ENCODE results near the gene OSBP. TPM values are rescaled to one million over a fixed set of nuclear protein-coding genes. Genes with fewer than 3 reads are reported as not detected.
"Not testable (repeated sequence)": the region's sequence is repeated elsewhere in the genome, so short reads cannot be mapped to it uniquely, and the experiment has no call there.

The OSBP gene
- polyA plus RNA-seq, 2 of the 4 experiments (the other 2 are of a cell fraction), result 25.9 to 31.7 TPM

- Histone ChIP-seq H3K9me3 (no peaks in the 10 kb centered on the region), H3K27ac (no peak overlapping the region), H3K4me2 (no peak overlapping the region), H3K4me1 (no peaks in the 10 kb centered on the region), H3K4me3 (no peak overlapping the region)
- DNase-seq (ENCODE audit: low read depth in 1 of 2, low spot score in 1 of 2) (no peak), ATAC-seq (no peak), FAIRE-seq (no peak)
- TF ChIP-seq EHMT2 (IDR thresholded peaks at IDR 0.05; ENCODE audit: low read depth) (no peak), FOSL2 (IDR thresholded peaks at IDR 0.05) (no peak), FOSL2 (CRISPR knock-in tag; IDR thresholded peaks at IDR 0.05) (peak; percentile 59; the same call in 1 of the 2 replicates)
- 88% methylated on average over 3 of the region's 3 CpGs for WGBS (ENCODE audit: missing lambda C conversion rate)
- CTCF ChIA-PET, result interaction anchor here (0.7 kb wide), 1 partner anchor 43 kb away, joined by 3 read pairs; no protein-coding TSS in a partner anchor
- POLR2A ChIA-PET, result no interaction called here
These were observed 25.6 kb upstream of the OSBP start for GRCh38 chr11:59641156-59641555.

GRCh38 chr11:59630493-59630892 is 14.9 kb upstream of the OSBP start:
- FAIRE-seq (no peak), ATAC-seq (no peak), DNase-seq (ENCODE audit: low read depth in 1 of 2, low spot score in 1 of 2) (no peak)
- no peak overlapping the region for H3K4me3 ChIP-seq
- no peaks in the 10 kb centered on the region for H3K9me3 ChIP-seq
- TF ChIP-seq RAD21 (conservative IDR thresholded peaks at IDR 0.05 in 1 of 2, IDR thresholded peaks at IDR 0.05 in 1 of 2) (no peak), MAFK (IDR thresholded peaks at IDR 0.05; ENCODE audit: partially characterized antibody) (peak; percentile 60), RARB (CRISPR knock-in tag; IDR thresholded peaks at IDR 0.05) (no peak), USF2 (IDR thresholded peaks at IDR 0.05) (no peak)
- no peaks in the 10 kb centered on the region for H3K4me1 ChIP-seq
- ChIA-PET CTCF (interaction anchor here (0.6 kb wide), 1 partner anchor 13 kb away, joined by 3 read pairs; no protein-coding TSS in a partner anchor), POLR2A (interaction anchor here (1.6 kb wide), 1 partner anchor 15 kb away, joined by 5 read pairs; the partner anchor contains the start of gene OSBP)
- no peak overlapping the region for H3K27ac ChIP-seq
- 75% methylated on average over 2 of the region's 2 CpGs for WGBS (ENCODE audit: missing lambda C conversion rate)
- no peak overlapping the region for H3K4me2 ChIP-seq

GRCh38 chr11:59629996-59630395 is 14.4 kb upstream of the OSBP start:
- no peak for TF ChIP-seq HOXB5 (CRISPR knock-in tag; IDR thresholded peaks at IDR 0.05)
- TF ChIP-seq RAD21 (conservative IDR thresholded peaks at IDR 0.05 in 1 of 2, IDR thresholded peaks at IDR 0.05 in 1 of 2), result no peak
- TF ChIP-seq CEBPB (IDR thresholded peaks at IDR 0.05), result no peak
- TF ChIP-seq RFX5 (IDR thresholded peaks at IDR 0.05), result no peak
- TF ChIP-seq E2F6 (IDR thresholded peaks at IDR 0.05; ENCODE audit: borderline replicate concordance, low read depth), result no peak
- H3K4me2 ChIP-seq, result no peak overlapping the region
- no peaks in the 10 kb centered on the region for H3K9me3 ChIP-seq
- H3K4me1 ChIP-seq, result no peaks in the 10 kb centered on the region
- ATAC-seq, result no peak
- ChIA-PET POLR2A (interaction anchor here (1.6 kb wide), 1 partner anchor 14 kb away, joined by 5 read pairs; the partner anchor contains the start of gene OSBP), CTCF (interaction anchor here (2.1 kb wide), 1 partner anchor 50 kb away, joined by 8 read pairs; no protein-coding TSS in a partner anchor)
- H3K27ac ChIP-seq, result no peak overlapping the region
- DNase-seq (ENCODE audit: low read depth in 1 of 2, low spot score in 1 of 2), result no peak
- no peak overlapping the region for H3K4me3 ChIP-seq
- no peak for FAIRE-seq

- not testable (repeated sequence) for FAIRE-seq
These were observed 11.4 kb upstream of the OSBP start for GRCh38 chr11:59626969-59627368.

GRCh38 chr11:59625703-59626102 is 10.1 kb upstream of the OSBP start:
- DNase-seq (ENCODE audit: low read depth in 1 of 2, low spot score in 1 of 2), result no peak
- CTCF ChIA-PET, result no interaction called here
- ATAC-seq, result no peak
- no peak for FAIRE-seq
- H3K27ac ChIP-seq, result no peak overlapping the region
- POLR2A ChIA-PET, result no interaction called here
- no peak overlapping the region for H3K4me3 ChIP-seq
- no peaks in the 10 kb centered on the region for H3K9me3 ChIP-seq
- TF ChIP-seq ZC3H11A (IDR thresholded peaks at IDR 0.05) (no peak), HOXB5 (CRISPR knock-in tag; IDR thresholded peaks at IDR 0.05) (no peak)
- 89% methylated on average over 3 of the region's 3 CpGs for WGBS (ENCODE audit: missing lambda C conversion rate)
- H3K4me1 ChIP-seq, result no peaks in the 10 kb centered on the region
- no peak overlapping the region for H3K4me2 ChIP-seq

More at GRCh38 chr11:59626969-59627368, 11.4 kb upstream of the OSBP start:
- H3K9me3 ChIP-seq; ATAC-seq; CTCF ChIA-PET; DNase-seq (ENCODE audit: low read depth in 1 of 2, low spot score in 1 of 2); H3K4me2 ChIP-seq; H3K27ac ChIP-seq; H3K4me1 ChIP-seq; H3K4me3 ChIP-seq; POLR2A ChIA-PET: not testable (repeated sequence)
- WGBS (ENCODE audit: missing lambda C conversion rate), result 93% methylated on average over 4 of the region's 4 CpGs
